HEK293 (cell line): ENCODE results near the gene TRAF5.

Experiments used
- CTCF ChIP-seq: fragments of 450-650 bp; formaldehyde crosslinking; IDR thresholded peaks from 2 replicates; pipeline ENCODE4 v1.5.1; 2016; ENCODE audit warnings: missing biosample characterization, missing genetic modification characterization
- KLF8 ChIP-seq: fragments of 450-650 bp; formaldehyde crosslinking; IDR thresholded peaks from 2 replicates; pipeline ENCODE4 v1.5.1; 2016; ENCODE audit warnings: missing biosample characterization, missing genetic modification characterization
- OSR2 ChIP-seq: fragments of 450-650 bp; formaldehyde crosslinking; IDR thresholded peaks from 2 replicates; pipeline ENCODE4 v1.5.1; 2016; ENCODE audit warnings: missing biosample characterization, missing genetic modification characterization
- PATZ1 ChIP-seq: fragments of 450-650 bp; formaldehyde crosslinking; IDR thresholded peaks from 2 replicates; pipeline ENCODE4 v1.5.1; 2016; ENCODE audit warnings: missing biosample characterization, missing genetic modification characterization
- WT1 ChIP-seq: fragments of 450-650 bp; formaldehyde crosslinking; IDR thresholded peaks from 2 replicates; pipeline ENCODE4 v1.5.1; 2016; ENCODE audit warnings: missing biosample characterization, missing genetic modification characterization
- ZBTB17 ChIP-seq: fragments of 450-650 bp; formaldehyde crosslinking; IDR thresholded peaks from 2 replicates; pipeline ENCODE4 v1.5.1; 2016; ENCODE audit warnings: missing biosample characterization, missing genetic modification characterization
- ZBTB21 ChIP-seq: fragments of 450-650 bp; formaldehyde crosslinking; IDR thresholded peaks from 2 replicates; pipeline ENCODE4 v1.5.1; 2017; ENCODE audit warnings: missing biosample characterization, missing genetic modification characterization
- ZBTB44 ChIP-seq: fragments of 450-650 bp; IDR thresholded peaks from 2 replicates; pipeline ENCODE4 v1.5.1; 2018; ENCODE audit warnings: missing biosample characterization, mild to moderate bottlenecking, missing genetic modification characterization
- ZNF292 ChIP-seq: fragments of 450-650 bp; formaldehyde crosslinking; IDR thresholded peaks from 2 replicates; pipeline ENCODE4 v1.5.1; 2016; ENCODE audit warnings: low read depth, missing biosample characterization, missing genetic modification characterization, borderline replicate concordance
- ZNF335 ChIP-seq: fragments of 450-650 bp; formaldehyde crosslinking; conservative IDR thresholded peaks from 2 replicates; pipeline ENCODE4 v1.5.1; 2016; ENCODE audit warnings: missing biosample characterization, missing genetic modification characterization
- ZNF830 ChIP-seq: fragments of 450-650 bp; IDR thresholded peaks from 2 replicates; pipeline ENCODE4 v1.5.0; 2018; ENCODE audit warnings: missing biosample characterization, missing genetic modification characterization, low read depth, mild to moderate bottlenecking, moderate library complexity
- ZSCAN5A ChIP-seq: fragments of 450-650 bp; formaldehyde crosslinking; IDR thresholded peaks from 2 replicates; pipeline ENCODE4 v1.5.1; 2016; ENCODE audit warnings: missing biosample characterization, missing genetic modification characterization

- no peak for TF ChIP-seq OSR2 (tag by site-specific recombination)
- TF ChIP-seq ZSCAN5A (tag by site-specific recombination): no peak
- no peak for TF ChIP-seq CTCF (tag by site-specific recombination)
- TF ChIP-seq ZNF335 (tag by site-specific recombination): no peak
- no peak for TF ChIP-seq ZNF830 (tag by site-specific recombination)
- no peak for TF ChIP-seq WT1 (tag by site-specific recombination)
- no peak for TF ChIP-seq ZBTB21 (tag by site-specific recombination)
- no peak for TF ChIP-seq KLF8 (tag by site-specific recombination)
- no peak for TF ChIP-seq ZBTB44 (tag by site-specific recombination)
- TF ChIP-seq ZBTB17 (tag by site-specific recombination): no peak
- TF ChIP-seq PATZ1 (tag by site-specific recombination): no peak
- no peak for TF ChIP-seq ZNF292
These were observed 57.9 kb downstream of the TRAF5 start for GRCh38 chr1:211384524-211384923.
